NCI-H345 treated with DMSO at 0.1 percent for 48 hours (cell line): Measurements from ENCODE around the gene GAD2.

Experiments
- DNase-seq: peaks from one replicate; lab custom pipeline; 2025; ENCODE audit not compliant: unreplicated experiment; lab: John Stamatoyannopoulos, UW

GAD2 gene

GRCh38 chr10:26216585-26217395 is at the start of gene GAD2:
Gene GAD2, plus strand, starts transcription at chr10:26216774. Its CDS starts 36 bp downstream, at chr10:26216810.
- DNase-seq = no peak

- no peak for DNase-seq
Observed at GRCh38 chr10:26169466-26169865, 47.1 kb upstream of the GAD2 start.

GRCh38 chr10:26172131-26172530 is 44.4 kb upstream of the GAD2 start:
- DNase-seq = no peak

- no peak for DNase-seq
Observed at GRCh38 chr10:26173837-26174236, 42.7 kb upstream of the GAD2 start.

GRCh38 chr10:26177341-26177740 is 39.2 kb upstream of the GAD2 start:
- DNase-seq = no peak

- DNase-seq = no peak
Observed at GRCh38 chr10:26194275-26194674, 22.3 kb upstream of the GAD2 start.

GRCh38 chr10:26197248-26197647 is 19.3 kb upstream of the GAD2 start:
- no peak for DNase-seq

GRCh38 chr10:26198119-26198518 is 18.5 kb upstream of the GAD2 start:
- no peak for DNase-seq

GRCh38 chr10:26199841-26200240 is 16.7 kb upstream of the GAD2 start:
- DNase-seq = no peak

- DNase-seq = no peak
Observed at GRCh38 chr10:26205223-26205622, 11.4 kb upstream of the GAD2 start.

- no peak for DNase-seq
Observed at GRCh38 chr10:26211781-26212444, 4.7 kb upstream of the GAD2 start.

GRCh38 chr10:26212511-26212910 is 4.1 kb upstream of the GAD2 start:
- no peak for DNase-seq

GRCh38 chr10:26213157-26213800 is 3.3 kb upstream of the GAD2 start:
- DNase-seq = no peak

- DNase-seq = no peak
Observed at GRCh38 chr10:26214004-26214403, 2.6 kb upstream of the GAD2 start.

- DNase-seq = no peak
Observed at GRCh38 chr10:26214551-26215395, 1.8 kb upstream of the GAD2 start.

- no peak for DNase-seq
Observed at GRCh38 chr10:26215396-26215934, 1.1 kb upstream of the GAD2 start.

- no peak for DNase-seq
Observed at GRCh38 chr10:26215935-26216584, 514 bp upstream of the GAD2 start.

GRCh38 chr10:26217396-26218086 is 967 bp downstream of the GAD2 start:
- no peak for DNase-seq

GRCh38 chr10:26219676-26220075 is 3.1 kb downstream of the GAD2 start:
- DNase-seq = no peak

GRCh38 chr10:26220901-26221300 is 4.3 kb downstream of the GAD2 start:
- DNase-seq = no peak
